Stimulated activated CD4-positive, alpha-beta T cell treated with anti-CD3 and anti-CD28 coated beads, Interleukin-4, amount 100 ng/mL, for 24 hours (primary cell): ENCODE measurements around the gene SPACA7.
"Not testable (repeated sequence)": the region's sequence is repeated elsewhere in the genome, so short reads cannot be mapped to it uniquely, and the experiment has no call there.

Source experiments
- DNase-seq: peaks from one replicate; pipeline ENCODE4 v3.0.0-alpha.2; 2020

SPACA7 gene

DNA sequence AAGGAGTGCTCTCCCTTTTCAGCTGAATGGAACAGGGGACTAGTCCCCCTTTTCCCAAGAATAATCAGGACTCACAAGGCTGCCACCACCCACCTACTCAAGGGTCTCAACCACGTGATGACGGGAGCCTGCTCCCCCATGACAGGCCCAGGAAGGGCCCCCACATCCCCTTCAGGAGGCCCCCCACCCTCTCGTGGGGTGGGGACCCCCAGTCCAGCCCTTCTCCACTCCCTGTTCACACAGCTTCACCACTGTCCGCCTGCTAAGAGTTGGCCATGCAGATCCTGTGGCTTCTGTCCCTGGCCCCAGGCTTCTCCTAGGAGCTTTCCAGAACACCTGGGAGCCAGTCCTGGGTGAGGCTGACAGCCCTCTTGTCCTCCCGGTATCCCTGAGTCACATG is 56.6 kb downstream of the SPACA7 start:
- not testable (repeated sequence) for DNase-seq

DNA sequence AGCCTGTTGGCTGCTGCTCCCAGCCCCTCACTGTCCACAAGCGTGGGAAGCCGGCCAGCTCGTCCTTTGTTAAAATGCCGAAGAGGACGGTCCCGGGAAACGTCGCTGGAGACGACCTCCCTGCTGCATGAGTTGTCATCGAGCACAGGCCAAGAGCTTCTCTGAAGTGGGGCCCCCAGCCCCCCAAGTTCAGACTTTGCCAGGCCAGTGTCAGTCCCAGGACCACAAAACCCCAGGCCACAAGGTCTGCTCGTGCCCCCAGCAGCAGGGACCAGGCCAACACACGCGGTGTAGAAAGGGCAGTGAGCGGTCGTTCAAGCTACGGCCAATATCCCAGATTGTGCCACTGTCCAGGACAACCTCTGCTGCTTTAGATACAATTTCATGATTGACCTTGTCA is 57.4 kb downstream of the SPACA7 start:
- DNase-seq = not testable (repeated sequence)

DNA sequence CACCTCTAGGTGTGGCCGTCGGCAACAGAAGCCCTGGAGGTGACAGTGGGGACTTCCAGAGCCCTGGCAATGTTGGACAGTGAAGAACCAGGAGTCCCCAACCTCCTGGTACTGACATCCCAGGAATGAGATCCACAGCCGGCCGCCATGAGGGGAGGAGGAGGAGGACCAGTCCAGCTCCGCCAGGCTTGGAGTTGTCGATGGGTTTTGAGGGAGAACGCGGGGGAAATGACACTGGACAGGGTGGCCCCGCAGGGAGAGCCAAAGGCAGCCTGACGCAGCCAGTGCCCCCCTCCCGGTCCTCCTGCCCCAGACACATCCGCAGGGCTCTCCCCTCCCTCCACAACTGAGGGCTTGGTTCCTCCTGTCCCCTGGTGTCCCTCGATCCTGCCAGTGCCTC is 57.9 kb downstream of the SPACA7 start:
- no peak for DNase-seq

DNA sequence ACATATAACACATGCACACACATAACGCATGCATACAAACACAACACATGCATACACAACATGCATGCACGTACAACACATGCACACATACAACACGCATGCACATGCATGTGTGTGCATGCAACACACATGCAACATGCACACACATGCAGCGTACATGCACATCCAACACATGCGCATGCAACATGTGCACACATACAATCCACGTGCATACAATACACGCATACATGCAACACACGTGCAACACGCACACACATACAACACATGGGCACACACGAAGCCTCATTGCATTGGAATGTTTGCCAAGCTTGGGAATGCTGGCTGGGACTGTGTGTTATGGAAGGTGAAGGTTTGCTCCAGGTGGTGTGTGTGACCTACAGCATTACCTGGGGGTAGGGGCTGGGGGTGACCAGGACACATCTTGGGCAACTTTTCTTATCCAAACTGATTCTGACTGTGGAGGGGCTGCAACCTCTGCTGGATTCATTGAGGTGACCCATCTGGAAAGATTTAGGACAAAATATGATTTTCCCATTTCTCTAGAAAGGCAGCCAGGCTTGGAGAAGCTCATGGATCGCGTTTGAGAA is 58.9 kb downstream of the SPACA7 start:
- DNase-seq = no peak

DNA sequence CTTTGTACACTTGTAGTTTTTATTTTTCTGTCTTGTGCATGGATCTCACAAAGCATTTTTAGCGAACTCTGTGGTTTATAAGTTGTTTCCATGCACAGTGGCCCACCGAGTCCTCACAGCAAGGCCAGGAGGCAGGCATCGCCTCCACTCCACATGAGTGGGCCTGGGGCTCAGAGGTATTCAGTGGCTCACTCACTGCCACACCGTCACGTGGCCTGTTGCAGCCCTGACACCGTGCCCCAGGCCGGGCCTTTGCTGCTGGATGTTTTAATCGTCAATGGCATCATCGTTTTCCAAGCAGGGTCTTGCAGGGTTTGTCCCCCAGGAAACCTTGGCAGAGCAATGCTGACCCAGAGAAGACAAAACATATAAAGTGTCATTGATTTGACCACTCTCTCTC is 59.8 kb downstream of the SPACA7 start:
- DNase-seq = no peak

DNA sequence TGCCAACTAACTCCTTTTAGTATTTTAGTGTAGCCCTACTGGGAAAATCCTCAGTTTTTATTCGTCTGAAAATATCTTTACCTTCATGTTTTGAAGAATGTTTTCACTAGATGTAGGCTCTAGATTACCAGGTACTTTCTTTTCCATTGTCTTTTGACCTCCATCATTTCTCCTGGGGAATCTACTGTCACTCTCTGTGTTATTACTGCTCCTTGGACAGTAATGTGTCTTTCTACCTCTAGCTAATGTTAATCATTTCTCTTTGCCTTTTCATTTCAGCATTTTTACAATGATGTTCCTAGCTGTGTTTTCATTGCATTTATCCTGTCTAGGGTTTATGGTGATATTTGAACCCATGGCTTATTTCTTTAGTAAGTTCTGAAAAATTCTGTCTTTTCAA is 61.9 kb downstream of the SPACA7 start:
- no peak for DNase-seq

DNA sequence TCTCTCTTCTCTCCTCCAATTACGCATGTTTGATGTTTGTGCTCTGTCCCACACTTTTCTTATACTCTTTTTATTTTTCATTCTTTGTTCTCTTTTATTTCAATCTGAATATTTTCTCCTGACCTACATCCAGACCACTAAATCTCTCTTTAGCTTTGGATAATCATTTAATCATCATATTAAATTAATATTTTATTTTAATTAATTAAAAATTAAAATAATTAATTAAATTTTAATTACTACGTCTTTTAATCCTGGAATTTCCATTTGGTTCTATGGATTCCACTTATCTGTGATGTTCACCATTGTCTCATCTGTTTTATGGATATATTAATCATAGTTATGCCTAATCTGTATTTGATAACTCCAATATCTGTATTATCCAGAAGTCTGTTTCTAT is 62.4 kb downstream of the SPACA7 start:
- DNase-seq = no peak

DNA sequence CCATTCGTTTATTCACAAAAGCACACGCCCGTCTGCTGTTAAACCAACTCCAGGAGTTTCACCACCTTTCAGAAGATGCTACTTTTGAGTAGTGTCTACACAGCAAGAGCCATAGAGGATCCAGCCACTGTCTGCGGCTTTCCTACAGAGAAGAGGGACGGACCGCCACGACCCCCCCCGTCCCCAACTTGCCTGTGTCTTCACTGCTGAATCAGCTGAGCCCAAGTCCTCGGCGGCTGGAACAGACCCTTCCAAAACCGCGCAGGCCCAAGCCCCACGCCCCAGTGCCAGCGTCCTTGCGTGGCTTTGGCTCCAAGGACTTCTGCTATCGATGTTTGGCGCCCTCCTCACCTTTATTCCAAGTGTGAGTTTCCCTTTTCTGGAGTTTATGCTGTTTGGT is 65.1 kb downstream of the SPACA7 start:
- no peak for DNase-seq

DNA sequence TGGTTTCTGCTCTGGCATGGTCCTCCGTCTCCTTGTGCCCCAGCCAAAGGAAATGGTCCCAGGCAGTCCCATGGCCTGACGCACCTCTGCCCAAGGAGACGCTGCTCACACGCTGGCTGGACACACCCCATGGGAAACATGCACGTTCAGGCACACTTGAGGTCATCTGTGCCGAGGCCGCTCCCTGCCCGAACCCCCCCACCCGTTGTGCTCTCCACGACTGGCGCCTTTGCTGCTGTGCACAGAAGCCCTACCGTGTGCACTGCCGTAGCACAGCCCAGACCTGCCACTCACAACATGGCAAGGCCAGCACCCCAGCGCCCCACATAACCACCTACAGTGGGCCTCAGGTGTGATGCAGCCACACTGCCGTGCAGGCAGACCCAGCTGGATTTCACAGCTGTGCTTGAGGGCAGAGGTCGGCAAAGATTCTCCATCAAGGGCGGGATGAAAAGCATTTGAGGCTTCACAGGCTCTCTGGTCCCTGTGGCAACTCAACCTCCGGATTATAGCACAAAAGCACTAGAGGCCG is 65.7 kb downstream of the SPACA7 start:
- no peak for DNase-seq

DNA sequence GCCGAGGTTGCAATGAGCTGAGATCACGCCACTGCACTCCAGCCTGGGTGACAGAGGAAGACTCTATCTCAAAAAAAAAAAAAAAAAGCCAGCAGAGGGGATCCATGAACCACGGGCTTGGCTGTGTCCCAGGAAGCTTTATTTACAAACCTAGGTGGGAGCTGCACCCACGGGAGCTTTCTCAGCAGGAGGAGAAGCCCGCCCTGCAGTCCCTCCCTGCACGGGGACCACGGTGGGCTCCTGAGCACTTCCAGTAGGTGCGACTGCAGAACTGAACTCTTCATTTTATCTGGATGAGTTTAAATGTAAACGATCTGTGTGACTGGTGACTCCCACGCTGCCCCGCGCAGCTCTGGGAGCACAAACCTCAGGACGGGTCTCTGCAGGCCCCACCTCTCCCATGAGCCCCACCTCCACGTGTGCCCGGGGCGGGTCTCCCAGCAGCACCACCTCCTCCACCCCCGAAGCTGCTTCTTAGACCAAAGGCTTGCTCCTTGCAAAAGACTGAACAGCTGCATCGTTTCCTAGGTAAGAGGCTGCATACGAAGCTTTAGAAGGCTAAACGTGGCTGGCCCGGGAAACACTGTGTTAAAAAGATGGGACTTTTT is 66.4 kb downstream of the SPACA7 start:
- no peak for DNase-seq

DNA sequence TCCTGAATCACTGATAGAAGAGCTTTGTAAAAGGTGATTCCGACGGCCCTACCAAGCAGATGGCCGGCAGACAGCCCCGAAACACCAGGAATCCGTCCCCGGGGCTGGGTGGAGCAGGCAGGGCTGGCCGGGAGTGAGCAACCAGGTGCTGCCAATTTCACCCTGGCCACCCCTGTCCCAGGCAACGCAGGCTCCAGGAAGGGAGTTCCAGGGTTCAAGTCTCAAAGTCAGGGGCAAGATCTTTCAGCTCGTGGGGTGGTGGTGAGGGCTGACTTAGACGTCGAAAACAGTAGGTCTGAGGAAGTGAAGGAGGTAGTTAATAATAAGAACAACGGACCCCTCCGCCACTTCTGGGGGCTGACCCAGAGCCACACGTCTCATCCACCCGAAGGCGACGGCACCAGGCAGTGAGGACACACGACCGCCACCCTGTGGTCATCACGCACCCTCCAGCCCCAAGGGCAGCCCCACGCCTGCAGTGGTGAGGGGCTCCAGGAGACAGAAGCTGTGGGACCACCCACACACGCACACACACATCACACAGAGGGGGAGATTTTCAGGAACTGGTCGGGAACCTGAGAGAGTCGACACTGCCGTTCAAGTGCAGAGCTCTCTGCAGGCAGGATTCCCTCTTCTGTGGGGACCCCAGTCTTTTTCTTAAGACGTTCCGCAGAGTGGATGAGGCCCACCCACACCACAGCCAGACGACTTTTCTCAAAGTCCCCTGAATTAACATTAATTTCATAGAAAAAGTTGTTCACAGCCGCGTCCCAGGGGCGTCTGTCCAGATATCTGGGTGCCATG is 67.2 kb downstream of the SPACA7 start:
- DNase-seq = no peak

DNA sequence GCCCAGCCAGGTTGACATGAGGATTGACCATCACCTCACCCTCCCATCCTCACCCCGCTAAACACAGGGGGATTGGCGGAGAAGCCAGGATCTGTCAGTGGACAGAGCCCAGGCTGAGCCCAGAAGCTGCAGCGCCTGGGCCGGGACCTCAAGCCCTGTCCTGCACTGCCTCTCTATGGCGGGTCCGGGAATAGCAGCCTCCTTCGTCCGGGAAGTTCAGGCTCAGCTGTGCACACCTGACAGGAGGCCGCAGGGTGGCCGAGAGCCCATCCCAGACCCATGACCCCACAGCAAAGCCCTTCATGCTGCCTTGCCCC is 67.8 kb downstream of the SPACA7 start:
- peak; percentile 37 for DNase-seq

DNA sequence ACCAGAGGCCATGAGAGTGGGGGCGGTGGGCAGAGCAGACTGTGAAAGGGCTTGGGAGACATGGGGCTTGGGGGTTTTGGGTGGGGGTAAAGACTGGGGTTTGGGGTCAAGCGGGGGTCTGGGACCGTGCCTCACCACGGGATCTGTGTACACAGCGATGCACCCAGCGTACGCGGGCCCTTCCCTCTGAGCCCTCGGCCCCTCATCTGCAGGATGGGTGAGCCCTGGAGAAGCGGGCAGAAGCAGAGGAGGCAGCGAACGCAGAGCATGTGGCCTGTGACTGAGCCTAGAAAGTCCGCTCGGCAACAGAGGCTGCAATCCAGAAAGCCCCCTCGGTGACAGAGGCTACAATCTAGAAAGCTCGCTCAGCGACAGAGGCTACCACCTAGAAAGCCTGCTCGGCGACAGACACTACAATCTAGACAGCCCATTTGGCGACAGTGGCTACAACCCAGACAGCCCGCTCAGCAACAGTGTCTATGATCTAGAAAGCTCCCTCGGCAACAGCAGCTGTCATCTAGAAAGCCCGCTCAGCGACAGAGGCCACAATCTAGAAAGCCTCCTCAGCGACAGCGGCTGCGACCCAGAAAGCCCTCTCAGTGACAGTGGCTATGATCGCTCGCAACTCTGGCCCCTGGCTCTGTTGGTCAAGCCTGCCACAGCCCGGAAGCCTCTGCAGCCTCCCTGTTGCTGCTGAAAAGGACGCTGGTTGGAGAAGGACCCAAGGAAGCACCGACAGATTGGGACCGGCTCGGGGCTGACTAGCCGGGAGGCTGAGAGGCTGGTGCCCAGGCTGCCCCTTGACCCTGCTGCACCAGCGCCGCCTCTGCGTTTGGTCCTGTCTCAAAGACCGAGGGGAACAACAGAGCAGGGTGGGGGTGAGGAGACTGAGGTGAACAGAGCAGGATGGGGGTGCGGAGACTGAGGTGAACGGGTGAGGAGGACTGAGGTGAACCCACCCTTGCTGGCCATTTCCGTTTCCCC is 68.6 kb downstream of the SPACA7 start:
- no peak for DNase-seq

DNA sequence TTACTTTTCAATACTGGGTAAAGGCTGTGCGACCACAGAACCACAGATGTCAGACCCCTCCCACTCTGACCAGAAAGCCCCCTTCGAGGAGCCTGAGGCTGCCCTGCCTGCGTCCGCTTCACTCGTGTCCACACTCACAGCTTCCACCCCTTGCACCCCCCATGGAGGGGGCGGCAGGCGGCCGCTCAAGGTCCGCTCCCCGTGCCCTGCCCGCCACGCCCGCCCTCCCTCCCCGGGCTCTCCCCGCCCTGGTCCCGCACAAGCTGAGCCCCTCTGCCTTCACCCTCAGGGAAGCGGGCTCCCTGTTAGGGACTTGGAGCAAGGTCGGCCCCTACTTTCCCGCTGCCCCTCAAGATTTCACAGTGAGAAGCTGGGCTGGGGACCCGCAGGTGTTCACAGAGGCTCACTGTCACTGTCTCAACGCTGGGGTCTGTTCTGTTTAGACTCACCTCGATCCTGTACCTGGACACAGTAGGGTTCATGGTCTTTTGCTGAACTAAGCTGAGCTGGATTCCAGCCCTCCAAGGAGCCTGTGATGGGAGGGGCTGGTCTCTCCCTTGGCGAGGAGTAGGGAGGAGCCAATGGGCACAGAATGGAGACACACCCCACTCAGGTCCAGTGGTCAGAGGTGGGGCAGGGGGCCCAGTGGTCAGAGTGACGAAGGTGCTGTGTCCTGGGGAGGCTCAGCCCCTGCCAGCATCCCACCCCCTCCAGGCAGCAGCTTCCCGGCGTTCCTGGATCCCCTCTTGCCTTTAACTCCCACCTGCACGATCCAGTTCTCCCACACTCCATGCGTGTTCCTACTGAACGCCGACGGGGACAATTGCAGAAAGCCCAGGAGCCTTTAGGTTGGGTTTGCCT is 69.5 kb downstream of the SPACA7 start:
- DNase-seq = no peak

DNA sequence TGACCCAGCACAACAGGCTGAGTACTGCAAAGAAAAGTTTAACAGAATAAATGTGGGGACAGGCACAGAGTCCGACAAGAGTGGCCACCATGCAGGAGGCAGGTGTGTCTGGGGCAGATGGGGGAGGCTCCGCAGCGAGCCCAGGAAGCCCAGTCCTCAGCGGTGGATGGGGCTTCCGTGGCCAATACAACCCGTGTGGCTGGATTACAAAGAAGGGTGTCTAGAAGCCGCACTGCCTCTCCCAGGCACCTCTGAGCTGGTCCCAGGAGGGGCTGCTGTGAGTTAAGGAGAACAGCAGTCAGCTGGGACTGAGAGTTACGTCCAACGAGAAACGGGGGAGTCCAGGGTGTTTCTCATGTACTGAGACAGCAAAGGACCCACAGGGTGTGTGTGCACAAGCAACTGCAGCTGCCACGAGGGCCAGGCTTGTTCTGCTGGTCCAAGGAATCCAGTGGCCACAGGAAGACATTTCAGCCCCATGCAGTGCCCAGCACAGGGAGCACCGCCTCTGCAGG is 70.2 kb downstream of the SPACA7 start:
- DNase-seq = no peak

DNA sequence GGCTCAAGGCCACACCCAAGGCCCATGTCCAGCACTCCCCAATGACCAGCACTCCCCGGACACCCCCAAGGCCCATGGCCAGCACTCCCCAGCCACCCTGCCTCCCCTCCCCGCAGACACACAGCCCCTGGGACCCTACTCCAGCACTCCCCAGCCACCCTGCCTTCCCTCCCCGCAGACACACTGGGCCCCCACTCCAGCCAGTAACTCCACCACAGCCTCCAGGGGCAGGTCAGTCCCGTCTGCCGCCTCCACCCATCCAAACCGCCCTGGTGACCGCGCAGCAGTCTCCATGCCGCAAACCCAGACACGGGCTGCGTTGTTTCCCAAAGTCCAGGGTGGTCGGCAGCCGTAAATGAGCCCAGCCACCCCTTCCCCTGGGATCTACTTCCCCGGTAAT is 70.7 kb downstream of the SPACA7 start:
- DNase-seq = no peak

DNA sequence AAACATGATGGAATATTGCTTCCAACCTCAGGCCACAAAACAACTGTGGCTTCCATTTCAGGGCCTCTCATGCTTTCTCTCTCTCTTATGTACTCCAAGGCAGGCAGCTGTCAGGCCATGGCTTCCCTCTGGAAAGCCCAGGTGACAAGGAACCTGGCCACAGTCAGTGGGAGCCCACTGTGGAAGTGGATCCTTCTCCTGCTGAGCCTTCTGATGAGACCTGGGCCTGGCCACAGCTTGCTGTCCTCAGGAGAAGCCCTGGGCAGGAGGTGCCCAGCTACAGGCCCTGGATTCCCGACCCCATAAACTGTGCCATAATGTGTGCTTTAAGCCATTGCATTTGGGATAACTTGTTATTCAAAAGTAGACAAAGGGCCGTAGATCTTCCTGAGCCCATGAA is 71.2 kb downstream of the SPACA7 start:
- no peak for DNase-seq

DNA sequence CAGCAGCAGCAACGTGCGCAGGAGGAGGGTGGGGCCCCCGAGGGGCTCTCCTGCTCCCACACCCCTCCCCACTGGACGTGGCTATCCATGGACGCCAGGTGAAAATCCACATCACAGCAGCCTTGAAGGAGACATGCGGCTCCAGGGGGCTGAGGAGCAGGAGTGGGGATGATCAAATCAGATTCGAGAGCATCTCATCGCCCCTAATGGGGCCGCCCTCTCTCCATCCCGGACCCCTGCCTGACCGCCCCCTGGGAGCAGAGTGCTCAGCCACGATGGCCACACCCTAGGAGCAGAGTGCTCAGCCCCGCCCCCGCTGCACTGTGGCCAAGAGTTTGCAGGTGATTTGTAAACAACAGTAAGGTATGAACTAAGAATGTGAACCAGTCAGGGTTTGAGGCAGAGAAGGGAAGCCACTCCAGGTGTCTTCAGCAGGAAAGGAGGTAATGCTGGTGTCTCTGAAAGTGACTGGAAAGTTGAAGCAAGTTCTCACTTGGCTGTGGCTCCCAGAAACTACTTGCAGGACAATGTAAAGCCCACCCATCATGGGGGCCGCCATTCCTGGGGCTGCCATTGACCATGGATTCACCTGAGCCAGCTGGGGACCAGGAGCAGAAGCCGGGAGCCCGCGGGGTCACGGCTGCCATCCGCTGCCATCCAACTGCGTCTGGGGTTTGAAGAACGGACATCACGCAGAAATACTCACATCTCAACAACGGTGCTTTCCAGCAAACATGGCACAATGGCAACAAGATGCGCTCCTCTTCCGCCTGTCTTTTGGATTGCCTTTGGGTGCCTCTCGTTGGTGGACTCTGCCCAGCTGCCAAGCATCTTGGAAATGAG is 71.8 kb downstream of the SPACA7 start:
- no peak for DNase-seq

DNA sequence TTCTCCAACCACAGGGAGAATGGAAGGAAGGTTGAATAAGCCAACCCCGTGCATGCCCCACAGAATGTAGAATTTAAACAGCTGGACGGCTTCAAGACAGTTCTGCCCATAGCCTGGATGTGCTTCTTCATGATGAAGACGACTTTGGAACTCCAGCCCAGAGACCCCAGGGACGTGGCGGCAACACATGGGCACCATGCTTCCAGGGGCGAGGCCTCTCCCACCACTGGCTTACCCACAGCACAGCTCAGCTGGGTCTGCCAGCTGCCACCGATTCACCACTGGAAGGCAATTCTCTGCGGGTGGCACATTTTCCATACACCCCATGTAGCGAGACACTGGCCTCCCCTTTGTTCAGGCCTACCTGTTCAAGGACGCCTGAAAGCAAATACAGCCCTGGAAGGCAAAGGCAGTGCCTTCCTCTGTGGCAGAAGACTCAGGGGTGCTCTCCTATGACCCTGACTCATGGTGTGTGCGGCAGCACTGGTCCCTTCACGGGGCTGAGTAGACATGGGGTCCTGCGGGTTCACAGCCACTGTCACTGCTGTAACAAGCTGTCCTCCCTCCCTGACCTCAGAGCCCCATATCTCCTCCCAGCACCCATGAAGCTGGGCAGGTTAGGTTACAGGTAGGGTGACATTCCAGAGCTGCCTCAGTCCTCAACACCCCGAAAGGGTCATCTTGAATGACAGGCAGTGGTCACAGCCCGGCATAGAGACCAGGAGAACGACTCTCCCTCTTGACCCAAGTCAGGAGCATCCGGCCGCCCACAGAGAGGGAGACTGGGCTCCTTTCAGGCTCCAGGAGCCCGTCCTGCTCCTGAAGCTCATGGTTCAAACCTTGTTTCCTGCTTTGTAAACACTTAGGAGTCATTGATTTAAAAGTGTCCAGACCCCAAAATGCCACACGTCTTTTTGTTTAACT is 72.7 kb downstream of the SPACA7 start:
- no peak for DNase-seq

DNA sequence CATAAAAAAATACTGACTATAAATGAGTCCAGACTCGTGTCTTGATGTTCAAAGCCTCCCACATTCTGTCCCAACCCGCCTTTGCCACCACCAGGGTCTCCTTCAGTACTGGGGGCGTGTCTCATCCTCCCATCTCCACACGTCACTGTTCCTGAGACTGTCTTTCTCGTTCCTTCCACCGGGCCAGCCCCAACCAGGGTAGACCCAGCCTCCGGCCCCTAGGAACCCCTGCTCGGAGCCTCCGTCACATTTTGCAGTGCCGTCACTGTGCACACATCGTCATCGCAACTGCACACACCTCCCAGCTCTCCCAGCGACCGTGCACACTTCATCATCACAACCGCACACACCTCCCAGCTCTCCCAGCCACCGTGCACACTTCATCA is 73.4 kb downstream of the SPACA7 start:
- DNase-seq = no peak
